ENCODE measurements around the gene SH3GL2. TPM values are rescaled to one million over a fixed set of nuclear protein-coding genes. Genes with fewer than 3 reads are reported as not detected.

Gene SH3GL2
- total RNA-seq, 1 experiment from 2014 or later = not detected

GRCh38 chr9:17719053-17719452 is 140.2 kb downstream of the SH3GL2 start:
- intact Hi-C loops (cut with micrococcal nuclease; ENCODE audit: unreplicated experiment) = no loop called here
- CTCF ChIA-PET = no interaction called here
- TF ChIP-seq REST (IDR thresholded peaks at IDR 0.05; ENCODE audit: insufficient read depth in 1 of 2, low read depth in 2 of 2, low read length in 1 of 2) (no peak), SIN3A (IDR thresholded peaks at IDR 0.05; ENCODE audit: borderline replicate concordance, insufficient read depth, low read depth, low read length) (no peak), CTCF (IDR thresholded peaks at IDR 0.05) (no peak), POLR2AphosphoS5 (IDR thresholded peaks at IDR 0.05; ENCODE audit: low read depth, low read length) (no peak)

GRCh38 chr9:17721954-17722353 is 143.1 kb downstream of the SH3GL2 start:
- ChIA-PET POLR2A (no interaction called here), CTCF (no interaction called here)
- intact Hi-C loops (cut with micrococcal nuclease; ENCODE audit: unreplicated experiment) = no loop called here
- Histone ChIP-seq H3K27me3 (ENCODE audit: control insufficient read depth, insufficient read depth, low read length) (no peaks in the 10 kb centered on the region), H3K4me1 (ENCODE audit: control insufficient read depth, insufficient read depth, low read length) (no peaks in the 10 kb centered on the region), H3K27ac (ENCODE audit: low read length) (no peak overlapping the region), H3K9me3 (ENCODE audit: control insufficient read depth, insufficient read depth, low read depth, low read length) (no peaks in the 10 kb centered on the region), H3K4me3 (ENCODE audit: low read depth in 2 of 2, low read length in 2 of 2) (no peak overlapping the region), H3K36me3 (ENCODE audit: control insufficient read depth, insufficient read depth, low read length) (no peaks in the 10 kb centered on the region)
- BruUV-seq (replicated peaks) = no TSS peak
- in situ Hi-C loops (cut with HindIII; ENCODE audit: low pct_unique_long_range_greater_than_20kb, low sequenced_read_pairs) = no loop called here
- no peak for DNase-seq (ENCODE audit: low read depth, low spot score)
- TF ChIP-seq SIN3A (IDR thresholded peaks at IDR 0.05; ENCODE audit: borderline replicate concordance, insufficient read depth, low read depth, low read length) (no peak), POLR2AphosphoS5 (IDR thresholded peaks at IDR 0.05; ENCODE audit: low read depth, low read length) (no peak), CTCF (IDR thresholded peaks at IDR 0.05) (no peak), TCF7L2 (IDR thresholded peaks at IDR 0.05; ENCODE audit: low read depth, low read length) (no peak), REST (IDR thresholded peaks at IDR 0.05; ENCODE audit: insufficient read depth in 1 of 2, low read depth in 2 of 2, low read length in 1 of 2) (no peak)
- ATAC-seq = no peak

More at GRCh38 chr9:17719053-17719452, 140.2 kb downstream of the SH3GL2 start:
- Histone ChIP-seq H3K4me3 (ENCODE audit: low read depth in 2 of 2, low read length in 2 of 2) (no peak overlapping the region), H3K9me3 (ENCODE audit: control insufficient read depth, insufficient read depth, low read depth, low read length) (no peaks in the 10 kb centered on the region), H3K27me3 (ENCODE audit: control insufficient read depth, insufficient read depth, low read length) (no peaks in the 10 kb centered on the region), H3K27ac (ENCODE audit: low read length) (no peak overlapping the region), H3K36me3 (ENCODE audit: control insufficient read depth, insufficient read depth, low read length) (no peaks in the 10 kb centered on the region), H3K4me1 (ENCODE audit: control insufficient read depth, insufficient read depth, low read length) (no peaks in the 10 kb centered on the region)
- POLR2A ChIA-PET = no interaction called here
- no TSS peak for BruUV-seq (replicated peaks)
- in situ Hi-C loops (cut with HindIII; ENCODE audit: low pct_unique_long_range_greater_than_20kb, low sequenced_read_pairs) = no loop called here
- no peak for DNase-seq (ENCODE audit: low read depth, low spot score)
- no peak for ATAC-seq

All from Panc1 (cell line).